ENCODE results near the gene BAG5.
"Not testable (repeated sequence)": the region's sequence is repeated elsewhere in the genome, so short reads cannot be mapped to it uniquely, and the experiment has no call there.

The BAG5 gene

GRCh38 chr14:103527408-103528145 lies 34.9 kb downstream of the BAG5 start:
- Histone ChIP-seq H3K27me3 (peaks cover 17 to 33% (median 24%) of the 10 kb centered on the region in 11 experiments), H3K9ac (peak overlapping the region; percentile 14 to 98 (median 89); a peak in 18 of 22 replicates), H3K27ac (peak overlapping the region; percentile 56 to 93 (median 86); a peak in 19 of 22 replicates), H3K9me3 (replicated peaks in 1 of 11) (0 out of 22 replicates have a peak, but pooled peaks cover 0 to 9% (median 0%) of the 10 kb centered on the region in 11 experiments), H3K36me3 (peaks cover 0 to 28% (median 26%) of the 10 kb centered on the region in 11 experiments; a peak in 20 of 22 replicates), H3K4me1 (peaks cover 50 to 65% (median 55%) of the 10 kb centered on the region in 10 experiments), H3K4me3 (peak overlapping the region in 9 of 10 experiments; percentile 6 to 100 (median 97); a peak in 12 of 20 replicates), H3K4me2 (peak overlapping the region; percentile 87 to 99 (median 98)), H4K20me1 (peaks cover 5 to 70% (median 34%) of the 10 kb centered on the region in 11 experiments; a peak in 20 of 22 replicates)
- TF ChIP-seq Cebpa-rat (IDR thresholded peaks at IDR 0.05) = no peak

DNA sequence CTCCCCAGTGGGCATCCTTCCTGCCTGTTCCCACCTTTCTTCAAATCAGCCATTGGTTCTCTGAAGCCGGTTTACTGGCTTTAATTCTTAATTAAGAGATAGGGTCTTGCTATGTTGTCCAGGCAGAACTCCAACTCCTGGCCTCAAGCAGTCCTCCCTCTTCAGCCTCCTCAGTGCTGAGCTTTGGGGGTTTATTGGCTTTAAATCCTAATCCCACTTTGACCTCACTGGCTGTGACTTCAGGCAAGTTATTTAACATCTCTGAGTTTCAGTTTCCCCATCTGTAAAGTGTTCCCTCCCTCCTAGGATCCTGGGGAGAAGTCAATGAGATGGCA lies 35.6 kb downstream of the BAG5 start:
- peaks cover 50 to 70% (median 61%) of the 10 kb centered on the region in 10 experiments for H3K4me1 ChIP-seq
- H3K4me3 ChIP-seq = no peak overlapping the region
- peaks cover 5 to 70% (median 27%) of the 10 kb centered on the region in 11 experiments; a peak in 20 of 22 replicates for H4K20me1 ChIP-seq
- peaks cover 24 to 40% (median 31%) of the 10 kb centered on the region in 11 experiments for H3K27me3 ChIP-seq
- peak overlapping the region in 3 of 11 experiments; percentile 44 to 98 (median 96); a peak in 4 of 22 replicates for H3K9ac ChIP-seq
- H3K4me2 ChIP-seq = peak overlapping the region; percentile 87 to 99 (median 98)
- peaks cover 0 to 21% (median 19%) of the 10 kb centered on the region in 11 experiments; a peak in 17 of 22 replicates for H3K36me3 ChIP-seq
- no peak for TF ChIP-seq Cebpa-rat (IDR thresholded peaks at IDR 0.05)
- H3K27ac ChIP-seq = peak overlapping the region in 6 of 11 experiments; percentile 6 to 86 (median 47); a peak in 7 of 22 replicates
- 0 out of 22 replicates have a peak, but pooled peaks cover 0 to 9% (median 0%) of the 10 kb centered on the region in 11 experiments for H3K9me3 ChIP-seq (replicated peaks in 1 of 11)

DNA sequence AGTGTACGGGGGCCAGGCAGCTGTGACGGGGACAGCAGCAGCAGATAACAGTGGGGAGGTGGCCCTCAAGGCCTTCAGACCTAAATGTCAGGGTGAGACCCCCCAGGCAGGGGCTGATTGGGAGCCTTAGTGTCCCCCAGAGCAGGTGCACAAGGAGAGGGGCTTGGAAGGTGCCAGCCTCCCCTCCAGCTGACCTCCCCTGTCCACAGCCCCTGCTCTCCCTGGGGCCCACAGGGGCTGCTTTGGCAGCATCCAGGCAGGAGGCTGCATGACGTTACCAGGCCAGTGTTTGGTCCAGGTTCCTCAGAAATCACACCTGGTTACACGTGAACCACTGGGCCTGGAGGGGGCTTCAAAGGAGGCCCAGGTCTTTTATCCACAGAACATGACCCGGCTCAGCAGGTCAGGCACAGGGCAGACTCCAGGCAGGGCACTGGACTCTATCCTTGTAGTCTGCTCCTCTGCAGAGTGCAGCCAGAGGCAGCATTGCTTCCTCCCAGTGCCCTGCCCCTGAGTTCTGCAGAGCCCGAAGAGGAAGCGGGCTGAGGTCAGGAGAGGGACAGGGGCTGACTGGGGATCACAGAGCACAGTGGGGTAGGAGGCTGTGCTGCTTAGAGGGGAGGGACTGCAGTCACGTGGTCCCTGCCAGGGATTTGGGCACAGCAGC lies 36.1 kb downstream of the BAG5 start:
- H3K4me3 ChIP-seq = no peak overlapping the region
- TF ChIP-seq Cebpa-rat (IDR thresholded peaks at IDR 0.05) = no peak
- H3K36me3 ChIP-seq = peaks cover 0 to 16% (median 14%) of the 10 kb centered on the region in 11 experiments; a peak in 17 of 22 replicates
- H3K4me1 ChIP-seq = peaks cover 48 to 70% (median 60%) of the 10 kb centered on the region in 10 experiments
- peak overlapping the region in 2 of 11 experiments; percentile 38 to 86; a peak in 2 of 22 replicates for H3K27ac ChIP-seq
- H3K9ac ChIP-seq = peak overlapping the region in 1 of 11 experiments; percentile 44; a peak in 1 of 22 replicates
- peaks cover 5 to 65% (median 22%) of the 10 kb centered on the region in 11 experiments; a peak in 20 of 22 replicates for H4K20me1 ChIP-seq
- H3K9me3 ChIP-seq (replicated peaks in 1 of 11) = 0 out of 22 replicates have a peak, but pooled peaks cover 0 to 9% (median 0%) of the 10 kb centered on the region in 11 experiments
- H3K27me3 ChIP-seq = peaks cover 29 to 45% (median 36%) of the 10 kb centered on the region in 11 experiments
- peak overlapping the region; percentile 87 to 99 (median 98) for H3K4me2 ChIP-seq

GRCh38 chr14:103525430-103526246 lies 36.8 kb downstream of the BAG5 start:
- not testable (repeated sequence) for H3K27ac ChIP-seq; H3K36me3 ChIP-seq; H3K9me3 ChIP-seq (replicated peaks in 1 of 11); H3K4me3 ChIP-seq
- Histone ChIP-seq H3K4me2 (peak overlapping the region in 10 of 11 experiments; percentile 87 to 99 (median 98); a peak in 18 of 22 replicates), H3K27me3 (peaks cover 29 to 52% (median 43%) of the 10 kb centered on the region in 11 experiments), H3K9ac (peak overlapping the region in 1 of 11 experiments; percentile 44; a peak in 1 of 22 replicates), H3K4me1 (peaks cover 45 to 67% (median 57%) of the 10 kb centered on the region in 10 experiments), H4K20me1 (peaks cover 5 to 59% (median 15%) of the 10 kb centered on the region in 11 experiments; a peak in 18 of 22 replicates)

DNA sequence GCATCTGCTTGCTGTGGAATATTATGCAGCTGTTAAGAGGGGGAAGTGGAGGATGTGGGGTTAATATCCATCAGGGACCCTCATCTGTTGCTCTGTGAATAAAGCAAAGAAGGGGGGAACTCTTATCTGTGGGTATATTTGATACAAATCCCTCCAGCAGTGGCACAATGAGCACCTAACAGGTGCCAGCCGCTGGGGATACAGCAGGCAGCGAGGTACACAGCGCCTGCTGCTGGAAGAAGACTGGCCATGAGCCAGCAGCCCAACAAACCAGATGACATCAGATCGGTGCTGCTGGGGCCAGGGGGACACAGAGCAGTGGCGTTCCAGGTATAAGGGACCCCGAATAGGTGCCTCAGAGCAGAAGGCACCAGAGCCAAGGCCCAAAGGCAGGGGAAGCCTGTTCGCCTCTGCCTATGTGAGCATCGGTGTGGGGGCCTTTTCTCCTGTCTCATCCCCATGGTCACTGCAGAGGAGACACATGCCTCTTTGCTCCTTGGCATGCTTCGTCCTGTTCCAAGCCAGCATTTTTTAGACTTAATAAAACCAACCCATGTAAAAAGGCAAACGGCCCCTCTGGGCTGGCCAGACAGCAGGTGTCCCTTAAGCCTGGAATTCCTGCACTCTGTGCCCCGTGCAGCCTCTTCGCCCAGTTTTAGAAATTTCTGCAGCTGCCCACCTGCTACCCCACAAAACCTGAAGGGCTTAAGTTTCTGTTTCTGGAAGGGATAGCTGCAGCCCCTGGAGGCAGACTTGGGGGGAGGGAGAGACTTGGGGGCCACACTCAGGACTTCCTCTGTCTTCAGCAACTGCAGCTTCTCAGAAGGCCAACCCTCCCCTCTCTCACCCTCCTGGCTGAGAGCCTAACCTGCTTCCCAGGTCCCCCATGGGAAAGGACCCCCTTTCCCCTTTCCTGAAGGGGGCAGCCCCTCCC lies 38.2 kb downstream of the BAG5 start:
- Histone ChIP-seq H3K4me1 (peaks cover 48 to 70% (median 59%) of the 10 kb centered on the region in 10 experiments), H3K4me2 (0 out of 22 replicates have a peak overlapping the region, but pooled peaks of 3 of the 11 experiments have one; percentile 0 to 10 (median 1)), H3K9ac (no peak overlapping the region), H3K27me3 (peaks cover 29 to 57% (median 45%) of the 10 kb centered on the region in 11 experiments), H3K36me3 (no peaks in the 10 kb centered on the region), H3K27ac (no peak overlapping the region), H4K20me1 (peaks cover 0 to 65% (median 19%) of the 10 kb centered on the region in 11 experiments; a peak in 15 of 22 replicates), H3K9me3 (replicated peaks in 1 of 11) (0 out of 22 replicates have a peak, but pooled peaks cover 0 to 9% (median 0%) of the 10 kb centered on the region in 11 experiments), H3K4me3 (no peak overlapping the region)
- no peak for TF ChIP-seq Cebpa-rat (IDR thresholded peaks at IDR 0.05)

DNA sequence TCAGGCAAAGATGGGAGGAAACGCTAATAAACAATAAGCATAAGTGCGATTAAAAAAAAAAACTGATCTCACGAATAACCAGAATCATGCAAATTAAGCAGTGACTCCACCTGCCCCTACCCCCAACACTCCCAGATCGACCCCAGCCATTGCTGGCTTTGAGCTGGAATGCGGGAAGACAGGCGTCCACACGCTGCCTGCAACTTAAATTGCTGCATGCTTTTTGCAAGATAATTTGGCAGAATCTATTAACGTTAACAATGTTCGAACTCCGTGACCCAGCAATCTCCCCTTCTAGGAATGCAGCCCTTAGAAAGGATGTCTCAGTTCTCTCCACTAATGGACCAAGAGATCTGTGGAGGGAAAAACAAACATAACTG lies 38.9 kb downstream of the BAG5 start:
- Histone ChIP-seq H3K9ac (no peak overlapping the region), H3K27ac (no peak overlapping the region), H3K4me1 (peaks cover 52 to 74% (median 63%) of the 10 kb centered on the region in 10 experiments), H4K20me1 (peaks cover 0 to 72% (median 22%) of the 10 kb centered on the region in 11 experiments; a peak in 15 of 22 replicates), H3K4me2 (no peak overlapping the region; a peak in 1 of 22 replicates), H3K27me3 (peaks cover 29 to 57% (median 45%) of the 10 kb centered on the region in 11 experiments), H3K36me3 (no peaks in the 10 kb centered on the region), H3K9me3 (replicated peaks in 1 of 11) (0 out of 22 replicates have a peak, but pooled peaks cover 0 to 9% (median 0%) of the 10 kb centered on the region in 11 experiments), H3K4me3 (no peak overlapping the region)
- no peak for TF ChIP-seq Cebpa-rat (IDR thresholded peaks at IDR 0.05)
